COR-L47 (cell line): ENCODE results near the gene PLEKHG4B.
"Not testable (repeated sequence)": the region's sequence is repeated elsewhere in the genome, so short reads cannot be mapped to it uniquely, and the experiment has no call there.

Experiments used
- DNase-seq: peaks from one replicate; lab custom pipeline; 2025; lab: John Stamatoyannopoulos, UW

PLEKHG4B gene

GRCh38 chr5:223791-224190, 131.8 kb downstream of the PLEKHG4B start:
- no peak for DNase-seq

- no peak for DNase-seq
These were observed 133.4 kb downstream of the PLEKHG4B start for GRCh38 chr5:225334-225733.

GRCh38 chr5:227375-227774, 135.4 kb downstream of the PLEKHG4B start:
- not testable (repeated sequence) for DNase-seq

GRCh38 chr5:228886-229285, 136.9 kb downstream of the PLEKHG4B start:
- DNase-seq: no peak

GRCh38 chr5:230711-231110, 138.7 kb downstream of the PLEKHG4B start:
- DNase-seq: no peak

- no peak for DNase-seq
These were observed 139.7 kb downstream of the PLEKHG4B start for GRCh38 chr5:231661-232060.

GRCh38 chr5:233426-233825, 141.5 kb downstream of the PLEKHG4B start:
- not testable (repeated sequence) for DNase-seq

GRCh38 chr5:234450-234849, 142.5 kb downstream of the PLEKHG4B start:
- DNase-seq: no peak

GRCh38 chr5:235527-235926, 143.6 kb downstream of the PLEKHG4B start:
- DNase-seq: not testable (repeated sequence)

- DNase-seq: not testable (repeated sequence)
These were observed 146.0 kb downstream of the PLEKHG4B start for GRCh38 chr5:237931-238330.
